Muscle layer of duodenum (tissue), 2 donors: ENCODE data around the gene ENPEP.
"Not testable (repeated sequence)": the region's sequence is repeated elsewhere in the genome, so short reads cannot be mapped to it uniquely, and the experiment has no call there.

Experiments
- H3K27ac ChIP-seq: one replicate; pipeline ENCODE4 v1.7.0; 2013; ENCODE audit warnings: mild to moderate bottlenecking, low read length
- H3K27me3 ChIP-seq: one replicate; pipeline ENCODE4 v1.7.0; 2013; ENCODE audit warnings: low read depth, mild to moderate bottlenecking, control low read depth, low read length
- H3K36me3 ChIP-seq, 2 donors: one replicate each; pipeline ENCODE4 v1.7.0; 2013; ENCODE audit warnings: low read length in 2 of 2, control low read depth in 1 of 2, mild to moderate bottlenecking in 1 of 2; ENCODE audit not compliant: insufficient read depth in 2 of 2, control insufficient read depth in 1 of 2
- H3K4me1 ChIP-seq, 2 donors: one replicate each; pipeline ENCODE4 v1.7.0; 2013; ENCODE audit warnings: low read length in 2 of 2, mild to moderate bottlenecking in 2 of 2, control low read depth in 1 of 2, moderate library complexity in 1 of 2; ENCODE audit not compliant: insufficient read depth in 2 of 2, control insufficient read depth in 1 of 2
- H3K4me3 ChIP-seq, 2 donors: one replicate each; pipeline ENCODE4 v1.7.0; 2013; ENCODE audit warnings: low read length in 2 of 2, low read depth in 1 of 2, mild to moderate bottlenecking in 1 of 2
- H3K9me3 ChIP-seq, 2 donors: one replicate each; pipeline ENCODE4 v1.7.0; 2013; ENCODE audit warnings: low read length in 2 of 2, control low read depth in 1 of 2, mild to moderate bottlenecking in 1 of 2; ENCODE audit not compliant: control insufficient read depth in 1 of 2
- donor health status: healthy.

Gene ENPEP

DNA sequence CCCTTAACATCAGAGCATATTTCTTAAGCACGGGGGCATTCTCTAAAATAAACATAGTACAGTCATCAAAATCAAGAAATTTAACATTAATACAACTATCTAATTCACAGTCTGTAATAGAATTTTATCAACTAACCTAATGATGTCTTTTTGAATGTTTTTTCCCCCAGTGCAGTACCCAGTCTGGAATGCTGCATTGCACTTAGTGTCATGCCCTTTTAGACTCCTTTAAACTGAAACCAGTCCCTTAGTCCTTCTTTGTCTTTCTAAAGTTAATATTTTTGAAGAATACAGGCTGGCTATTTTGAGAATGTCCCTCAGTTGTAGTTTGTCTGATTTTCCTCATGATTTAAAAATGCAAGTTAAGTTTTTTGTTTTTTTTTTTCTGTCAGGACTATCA lies 9.5 kb downstream of the ENPEP start:
- H3K27ac ChIP-seq = no peak overlapping the region
- no peaks in the 10 kb centered on the region for H3K27me3 ChIP-seq
- no peaks in the 10 kb centered on the region for H3K36me3 ChIP-seq
- no peak overlapping the region for H3K4me3 ChIP-seq
- no peaks in the 10 kb centered on the region for H3K9me3 ChIP-seq
- H3K4me1 ChIP-seq = no peaks in the 10 kb centered on the region

DNA sequence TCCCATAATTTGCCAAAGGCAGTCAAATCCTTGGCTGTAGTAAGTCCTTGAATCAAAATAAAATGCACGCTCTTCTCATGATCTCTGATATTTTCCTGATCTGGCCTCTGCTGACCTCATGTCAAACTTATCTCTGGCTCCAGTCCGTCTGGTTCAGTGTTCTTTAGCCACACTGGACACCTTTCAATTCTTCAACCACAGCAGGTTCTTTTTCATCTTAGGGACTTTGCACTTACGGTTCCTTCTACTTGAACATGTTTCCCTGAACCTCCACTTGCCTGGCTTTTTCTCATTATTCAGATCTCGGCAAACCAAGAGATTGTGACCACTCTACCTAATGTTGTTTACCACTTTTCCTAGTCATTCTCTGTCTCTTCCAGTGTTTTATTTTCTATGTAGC lies 10.3 kb downstream of the ENPEP start:
- Histone ChIP-seq H3K9me3 (no peaks in the 10 kb centered on the region), H3K27me3 (no peaks in the 10 kb centered on the region), H3K4me3 (no peak overlapping the region), H3K4me1 (no peaks in the 10 kb centered on the region), H3K36me3 (no peaks in the 10 kb centered on the region), H3K27ac (no peak overlapping the region)

DNA sequence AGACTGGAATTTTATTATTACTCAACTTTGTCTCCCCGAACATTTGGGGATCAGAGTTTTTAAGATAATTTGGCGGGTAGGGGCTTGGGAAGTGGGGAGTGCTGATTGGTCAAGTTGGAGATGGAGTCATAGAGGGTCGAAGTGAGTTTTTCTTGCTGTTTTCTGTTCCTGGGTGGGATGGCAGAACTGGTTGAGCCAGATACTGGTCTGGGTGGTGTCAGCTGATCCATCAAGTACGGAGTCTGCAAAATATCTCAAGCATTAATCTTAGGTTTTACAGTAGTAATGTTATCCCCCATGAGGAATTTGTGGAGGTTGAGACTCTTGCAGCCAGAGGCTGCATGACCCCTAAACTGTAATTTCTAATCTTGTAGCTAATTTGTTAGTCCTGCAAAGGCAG lies 10.9 kb downstream of the ENPEP start:
- not testable (repeated sequence) for H3K27ac ChIP-seq, H3K9me3 ChIP-seq, H3K27me3 ChIP-seq, H3K36me3 ChIP-seq, H3K4me1 ChIP-seq, H3K4me3 ChIP-seq

DNA sequence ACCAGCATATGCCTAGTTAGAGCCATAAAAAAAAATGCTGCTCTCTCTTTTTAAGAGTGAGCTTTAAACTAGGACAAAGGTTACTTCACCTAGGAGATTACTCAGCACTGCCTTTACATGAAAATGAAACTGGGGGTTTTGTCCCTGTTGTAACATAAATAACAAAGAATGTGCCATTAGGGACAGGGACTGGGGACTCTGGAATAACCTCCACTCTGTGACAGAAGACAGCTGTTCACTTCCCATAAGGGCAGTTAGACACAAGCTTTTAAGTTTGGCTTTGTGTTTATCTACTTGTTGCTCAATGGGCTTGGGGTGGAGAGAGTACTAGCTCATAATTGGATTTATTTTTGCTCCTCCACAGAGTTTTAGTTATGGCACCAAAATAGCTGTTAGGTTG lies 11.9 kb downstream of the ENPEP start:
- Histone ChIP-seq H3K4me3 (no peak overlapping the region), H3K36me3 (no peaks in the 10 kb centered on the region), H3K4me1 (no peaks in the 10 kb centered on the region), H3K27ac (no peak overlapping the region), H3K9me3 (no peaks in the 10 kb centered on the region), H3K27me3 (no peaks in the 10 kb centered on the region)

DNA sequence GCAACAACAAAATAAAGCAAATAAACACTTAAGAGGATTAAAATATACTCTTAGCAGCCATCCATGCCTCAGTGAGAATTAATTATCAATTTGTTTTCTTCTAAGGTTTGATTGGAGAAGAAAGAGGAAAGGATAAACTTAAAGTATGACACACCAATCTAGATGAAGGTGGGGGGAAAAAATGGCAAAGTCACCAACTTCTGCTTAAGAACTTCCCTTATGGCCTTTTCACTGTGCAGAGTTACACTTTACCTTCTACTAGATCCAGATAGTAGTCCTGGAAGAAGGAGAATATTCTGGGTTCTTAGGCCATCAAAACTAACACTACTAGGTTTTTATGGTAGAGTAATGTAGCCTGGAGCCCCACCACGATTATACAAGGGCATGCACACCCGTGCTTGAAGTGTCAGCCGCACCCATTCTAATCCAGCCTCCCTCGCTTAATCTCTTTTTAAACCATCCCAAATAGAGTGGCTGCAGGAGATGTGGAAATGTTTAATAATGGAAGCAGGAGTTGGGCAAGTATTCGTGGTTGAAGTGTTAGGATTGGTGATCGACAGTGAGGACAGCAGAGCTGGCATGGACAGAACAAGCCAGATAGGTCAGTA lies 14.1 kb downstream of the ENPEP start:
- Histone ChIP-seq H3K27me3 (no peaks in the 10 kb centered on the region), H3K9me3 (no peaks in the 10 kb centered on the region), H3K4me1 (no peaks in the 10 kb centered on the region), H3K4me3 (no peak overlapping the region), H3K27ac (no peak overlapping the region), H3K36me3 (no peaks in the 10 kb centered on the region)

DNA sequence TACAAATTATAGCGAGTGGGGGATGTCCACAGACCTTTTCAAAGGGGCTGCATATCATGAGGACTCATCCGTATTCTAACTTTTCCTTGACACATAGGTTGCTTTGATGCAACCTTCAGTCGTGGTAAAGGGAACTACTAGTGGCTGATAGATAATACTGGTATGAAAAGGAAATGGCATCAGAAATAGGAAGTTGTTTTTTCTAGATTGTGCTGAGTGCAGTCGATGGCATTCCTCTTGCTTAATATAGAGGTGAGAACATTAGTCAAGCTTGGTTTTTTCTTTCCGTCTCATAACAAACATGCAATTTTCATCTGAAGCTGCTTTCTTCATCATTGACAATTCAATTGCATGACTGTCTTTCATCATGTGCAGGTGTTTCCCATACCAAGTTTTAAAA lies 16.6 kb downstream of the ENPEP start:
- no peaks in the 10 kb centered on the region for H3K27me3 ChIP-seq
- H3K4me3 ChIP-seq = no peak overlapping the region
- no peaks in the 10 kb centered on the region for H3K36me3 ChIP-seq
- no peaks in the 10 kb centered on the region for H3K4me1 ChIP-seq
- no peak overlapping the region for H3K27ac ChIP-seq
- no peaks in the 10 kb centered on the region for H3K9me3 ChIP-seq

DNA sequence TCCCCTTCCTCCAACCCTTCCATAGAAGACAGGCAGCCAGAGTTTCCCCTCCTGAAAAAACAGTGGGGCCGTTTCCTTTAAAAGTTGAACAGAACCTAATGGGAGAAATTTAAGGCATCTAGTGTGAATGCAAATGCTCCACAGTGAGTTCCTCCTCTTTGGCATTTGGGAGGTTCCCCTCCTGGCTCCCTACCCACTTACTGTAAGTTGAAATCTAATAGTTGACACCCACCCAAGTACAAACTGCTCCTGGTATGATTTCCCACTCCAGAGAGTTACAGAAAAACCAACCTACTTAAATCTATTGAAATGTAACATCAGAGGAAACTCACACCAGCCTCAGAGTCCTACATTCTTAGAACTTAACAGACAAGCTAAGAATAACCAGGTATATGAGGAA lies 17.6 kb downstream of the ENPEP start:
- no peaks in the 10 kb centered on the region for H3K9me3 ChIP-seq
- no peak overlapping the region for H3K27ac ChIP-seq
- H3K4me1 ChIP-seq = no peaks in the 10 kb centered on the region
- no peak overlapping the region for H3K4me3 ChIP-seq
- H3K27me3 ChIP-seq = no peaks in the 10 kb centered on the region
- no peaks in the 10 kb centered on the region for H3K36me3 ChIP-seq

DNA sequence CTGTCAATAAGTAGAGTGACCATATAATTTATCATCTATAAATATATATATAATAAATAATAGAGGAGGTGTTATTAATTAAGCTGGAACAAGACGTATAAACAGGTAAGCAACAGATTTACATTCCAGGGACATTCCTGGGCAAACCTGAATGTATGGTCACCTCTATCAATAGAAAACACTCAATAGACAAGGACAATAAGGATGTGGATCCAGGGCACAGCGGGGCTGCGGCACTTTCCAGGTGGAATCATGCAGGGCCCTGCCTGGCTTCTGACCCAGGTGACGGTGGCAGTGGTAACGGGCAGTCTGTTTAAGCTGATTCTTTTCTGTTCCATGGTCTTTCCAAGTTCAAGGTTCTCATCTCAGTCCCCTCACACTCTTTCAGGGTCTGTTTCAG lies 22.5 kb downstream of the ENPEP start:
- Histone ChIP-seq H3K9me3 (no peaks in the 10 kb centered on the region), H3K27ac (no peak overlapping the region), H3K4me1 (peaks cover 0 to 3% of the 10 kb centered on the region in 2 donors), H3K36me3 (no peaks in the 10 kb centered on the region), H3K27me3 (no peaks in the 10 kb centered on the region), H3K4me3 (no peak overlapping the region)

DNA sequence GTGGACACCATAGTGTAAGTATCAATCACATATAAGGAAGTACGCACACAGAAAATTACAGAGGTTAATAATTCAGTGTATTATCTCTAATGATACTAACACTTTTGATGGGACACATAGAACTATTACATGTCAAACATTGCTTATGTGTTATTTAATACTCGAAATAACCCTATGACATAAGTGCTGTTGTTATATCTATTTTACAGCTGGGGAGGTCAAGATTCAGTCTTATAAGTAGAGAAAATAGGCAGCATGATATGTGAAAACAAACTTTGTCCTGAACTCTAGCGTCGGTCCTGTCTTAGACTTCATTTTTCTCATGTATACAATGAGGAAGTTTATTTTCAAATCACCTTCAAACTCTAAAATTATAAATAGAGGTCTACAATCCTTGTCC lies 23.2 kb downstream of the ENPEP start:
- H3K27me3 ChIP-seq = no peaks in the 10 kb centered on the region
- H3K36me3 ChIP-seq = no peaks in the 10 kb centered on the region
- no peak overlapping the region for H3K27ac ChIP-seq
- peaks cover 0 to 10% of the 10 kb centered on the region in 2 donors for H3K4me1 ChIP-seq
- H3K4me3 ChIP-seq = no peak overlapping the region
- no peaks in the 10 kb centered on the region for H3K9me3 ChIP-seq

DNA sequence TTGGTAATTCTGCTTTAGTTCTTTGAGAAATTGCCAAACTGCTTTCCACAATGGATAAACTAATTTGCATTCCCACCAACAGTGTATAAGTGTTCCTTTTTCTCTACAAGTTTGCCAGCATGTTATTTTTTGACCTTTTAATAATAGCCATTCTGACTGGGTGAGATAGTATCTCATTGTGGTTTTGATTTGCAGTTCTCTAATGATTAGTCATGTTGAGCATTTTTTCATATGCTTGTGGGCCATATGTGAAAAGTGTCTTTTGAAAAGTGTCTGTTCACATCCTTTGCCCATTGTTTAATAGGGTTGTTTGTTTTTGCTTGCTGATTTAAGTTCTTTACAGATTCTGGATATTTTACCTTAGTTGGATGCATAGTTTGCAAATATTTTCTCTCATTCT lies 25.9 kb downstream of the ENPEP start:
- Histone ChIP-seq H3K36me3 (no peaks in the 10 kb centered on the region), H3K27me3 (no peaks in the 10 kb centered on the region), H3K9me3 (no peaks in the 10 kb centered on the region), H3K27ac (no peak overlapping the region), H3K4me3 (no peak overlapping the region), H3K4me1 (peaks cover 0 to 10% of the 10 kb centered on the region in 2 donors)

DNA sequence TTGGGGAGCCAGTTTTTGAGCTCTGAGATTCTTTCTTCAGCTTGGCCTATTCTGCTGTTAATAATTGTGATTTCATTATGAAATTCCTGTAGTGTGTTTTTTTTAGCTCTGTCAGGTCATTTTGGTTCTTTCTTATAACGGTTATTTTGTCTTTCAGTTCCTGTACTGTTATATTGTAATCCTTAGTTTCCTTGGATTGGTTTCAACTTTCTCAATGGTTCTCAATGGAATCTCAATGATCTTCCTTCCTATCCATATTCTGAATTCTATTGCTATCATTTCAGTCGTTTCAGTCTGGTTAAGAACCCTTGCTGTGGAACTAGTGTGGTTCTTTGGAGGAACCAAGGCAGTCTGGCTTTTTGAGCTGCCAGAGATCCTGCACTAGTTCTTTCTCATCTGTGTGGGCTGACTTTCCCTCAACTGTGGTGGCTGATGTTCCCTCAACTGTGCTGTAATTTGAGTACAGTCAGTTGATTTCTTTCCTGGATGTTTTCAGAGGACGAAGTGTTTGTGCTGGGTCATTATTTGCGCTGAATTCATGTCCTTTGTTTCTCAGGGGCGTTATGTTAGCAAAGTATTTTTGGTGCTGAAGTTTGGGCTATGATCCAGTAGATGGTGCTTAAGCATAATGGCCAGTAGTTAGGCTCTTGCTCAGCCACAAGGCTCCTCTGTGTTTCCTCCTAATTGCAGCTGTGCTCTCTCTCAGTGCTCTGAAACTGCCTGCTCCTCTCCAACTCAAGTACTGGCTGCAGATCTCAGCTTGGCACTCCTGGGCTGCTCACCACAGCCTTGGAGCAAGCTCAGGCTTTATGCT lies 27.5 kb downstream of the ENPEP start:
- no peaks in the 10 kb centered on the region for H3K36me3 ChIP-seq
- H3K4me1 ChIP-seq = peaks cover 0 to 10% of the 10 kb centered on the region in 2 donors
- no peak overlapping the region for H3K27ac ChIP-seq
- no peak overlapping the region for H3K4me3 ChIP-seq
- H3K27me3 ChIP-seq = no peaks in the 10 kb centered on the region
- no peaks in the 10 kb centered on the region for H3K9me3 ChIP-seq

DNA sequence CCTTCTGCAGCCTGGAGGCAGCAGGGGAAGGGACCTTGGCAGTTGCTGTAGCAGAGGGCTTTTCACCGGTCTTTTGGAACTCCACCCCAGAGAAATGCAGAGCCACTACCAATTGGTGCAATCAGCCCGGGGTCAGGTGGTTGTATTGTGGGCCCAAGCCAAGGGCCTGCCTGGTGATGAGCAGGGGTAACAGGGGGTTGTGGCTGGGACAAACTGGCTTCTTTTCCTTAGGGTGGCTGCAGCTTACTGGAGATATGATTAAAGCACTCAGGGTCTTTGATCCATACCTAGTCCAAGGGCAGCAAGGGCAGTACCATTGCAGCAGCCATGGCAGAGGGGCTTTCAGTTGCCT lies 28.1 kb downstream of the ENPEP start:
- H3K27me3 ChIP-seq = no peaks in the 10 kb centered on the region
- H3K9me3 ChIP-seq = no peaks in the 10 kb centered on the region
- H3K4me1 ChIP-seq = peaks cover 0 to 10% of the 10 kb centered on the region in 2 donors
- no peak overlapping the region for H3K27ac ChIP-seq
- H3K36me3 ChIP-seq = no peaks in the 10 kb centered on the region
- no peak overlapping the region for H3K4me3 ChIP-seq
